Inflammatory macrophage treated with lipopolysaccharide for 1 hour (primary cell): Measurements from ENCODE around the gene IQCK.
"Not testable (repeated sequence)": the region's sequence is repeated elsewhere in the genome, so short reads cannot be mapped to it uniquely, and the experiment has no call there.

Experiments used
- DNase-seq, 2 donors: peaks; one replicate each; pipeline ENCODE4 v3.0.0-alpha.2; 2020 to 2022

Gene IQCK

GRCh38 chr16:19717741-19718623 is at the start of gene IQCK, which contains the start of gene KNOP1:
IQCK (plus strand) TSS chr16:19718271; CDS start chr16:19718307, 36 bp downstream.
KNOP1 (minus strand) TSS chr16:19718227; CDS start chr16:19715035, 3,192 bp downstream.
- peak; percentile 91 for DNase-seq

- DNase-seq = no peak
Observed at GRCh38 chr16:19672378-19672777, 45.7 kb upstream of the IQCK start.

GRCh38 chr16:19674485-19674884 is 43.6 kb upstream of the IQCK start:
- no peak for DNase-seq

- DNase-seq = no peak
Observed at GRCh38 chr16:19677402-19677801, 40.7 kb upstream of the IQCK start.

GRCh38 chr16:19678804-19679203 is 39.3 kb upstream of the IQCK start:
- no peak for DNase-seq

GRCh38 chr16:19679281-19679680 is 38.8 kb upstream of the IQCK start:
- DNase-seq = not testable (repeated sequence)

GRCh38 chr16:19680881-19681340 is 37.2 kb upstream of the IQCK start:
- DNase-seq = no peak

- DNase-seq = no peak
Observed at GRCh38 chr16:19681637-19682036, 36.4 kb upstream of the IQCK start.

GRCh38 chr16:19683453-19684236 is 34.4 kb upstream of the IQCK start:
- DNase-seq = no peak

- no peak for DNase-seq
Observed at GRCh38 chr16:19685176-19685575, 32.9 kb upstream of the IQCK start.

GRCh38 chr16:19687279-19687678 is 30.8 kb upstream of the IQCK start:
- DNase-seq = no peak

- DNase-seq = no peak
Observed at GRCh38 chr16:19688396-19689024, 29.6 kb upstream of the IQCK start.

GRCh38 chr16:19689342-19689741 is 28.7 kb upstream of the IQCK start:
- DNase-seq = no peak

- DNase-seq = peak in 1 of 2 donors; percentile 20
Observed at GRCh38 chr16:19690196-19690595, 27.9 kb upstream of the IQCK start.

GRCh38 chr16:19691161-19691711 is 26.8 kb upstream of the IQCK start:
- peak; percentile 30 to 49 for DNase-seq

- no peak for DNase-seq
Observed at GRCh38 chr16:19694989-19695388, 23.1 kb upstream of the IQCK start.

GRCh38 chr16:19696328-19696727 is 21.7 kb upstream of the IQCK start:
- peak in 1 of 2 donors; percentile 42 for DNase-seq

- DNase-seq = no peak
Observed at GRCh38 chr16:19696961-19697360, 21.1 kb upstream of the IQCK start.

GRCh38 chr16:19697756-19698318 is 20.2 kb upstream of the IQCK start:
- DNase-seq = no peak

GRCh38 chr16:19698480-19699465 is 19.3 kb upstream of the IQCK start:
- no peak for DNase-seq

- DNase-seq = no peak
Observed at GRCh38 chr16:19699472-19699871, 18.6 kb upstream of the IQCK start.
